ENCODE data around the gene TRAF3IP1.

Gene TRAF3IP1

DNA sequence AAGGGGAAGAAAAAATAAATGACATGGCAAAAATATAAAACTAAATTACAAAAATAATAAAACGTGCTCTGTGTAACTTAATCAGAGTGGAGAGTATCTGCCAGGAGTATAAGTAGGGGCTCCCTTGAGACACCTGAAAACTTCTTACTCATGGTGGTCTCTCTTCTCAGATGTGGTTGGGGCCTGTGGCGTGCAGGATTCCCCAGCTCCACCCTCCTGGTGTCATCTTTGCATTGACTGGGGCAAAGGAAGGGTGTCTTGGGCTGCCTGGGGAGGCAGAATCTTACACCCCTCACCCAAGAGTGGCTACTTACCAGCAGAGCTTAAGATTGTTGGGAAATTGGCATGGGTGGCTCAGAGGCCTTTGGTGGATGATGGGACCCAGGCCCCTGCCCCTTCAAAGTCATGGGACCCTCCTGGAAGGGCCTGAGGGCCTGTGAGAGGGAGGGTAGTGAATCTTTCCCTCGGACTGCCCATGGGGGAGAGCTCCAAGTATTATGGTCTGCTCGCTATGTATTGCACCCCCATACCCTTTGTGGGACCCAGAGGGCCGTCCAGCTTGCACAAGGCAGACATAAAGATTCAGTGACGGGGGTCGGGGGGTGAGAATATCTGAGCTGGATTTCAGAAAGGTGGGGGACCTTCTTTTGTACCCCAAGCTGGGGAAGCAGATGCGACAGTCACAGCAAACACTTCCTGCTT lies 6.9 kb upstream of the TRAF3IP1 start:
- TF ChIP-seq, protein P1, sequence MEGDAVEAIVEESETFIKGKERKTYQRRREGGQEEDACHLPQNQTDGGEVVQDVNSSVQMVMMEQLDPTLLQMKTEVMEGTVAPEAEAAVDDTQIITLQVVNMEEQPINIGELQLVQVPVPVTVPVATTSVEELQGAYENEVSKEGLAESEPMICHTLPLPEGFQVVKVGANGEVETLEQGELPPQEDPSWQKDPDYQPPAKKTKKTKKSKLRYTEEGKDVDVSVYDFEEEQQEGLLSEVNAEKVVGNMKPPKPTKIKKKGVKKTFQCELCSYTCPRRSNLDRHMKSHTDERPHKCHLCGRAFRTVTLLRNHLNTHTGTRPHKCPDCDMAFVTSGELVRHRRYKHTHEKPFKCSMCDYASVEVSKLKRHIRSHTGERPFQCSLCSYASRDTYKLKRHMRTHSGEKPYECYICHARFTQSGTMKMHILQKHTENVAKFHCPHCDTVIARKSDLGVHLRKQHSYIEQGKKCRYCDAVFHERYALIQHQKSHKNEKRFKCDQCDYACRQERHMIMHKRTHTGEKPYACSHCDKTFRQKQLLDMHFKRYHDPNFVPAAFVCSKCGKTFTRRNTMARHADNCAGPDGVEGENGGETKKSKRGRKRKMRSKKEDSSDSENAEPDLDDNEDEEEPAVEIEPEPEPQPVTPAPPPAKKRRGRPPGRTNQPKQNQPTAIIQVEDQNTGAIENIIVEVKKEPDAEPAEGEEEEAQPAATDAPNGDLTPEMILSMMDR (IDR thresholded peaks at IDR 0.05), result no peak
- Histone ChIP-seq H3K4me1 (ENCODE audit: control insufficient read depth in 1 of 2, insufficient read depth in 1 of 2, low read depth in 1 of 2, low read length in 1 of 2) (no peaks in the 10 kb centered on the region), H3K36me3 (no peaks in the 10 kb centered on the region), H3K4me3 (ENCODE audit: low read depth in 1 of 2, low read length in 1 of 2) (no peak overlapping the region), H3K9me3 (no peaks in the 10 kb centered on the region), H3K27me3 (peaks cover 29% of the 10 kb centered on the region), H3K27ac (no peak overlapping the region)

DNA sequence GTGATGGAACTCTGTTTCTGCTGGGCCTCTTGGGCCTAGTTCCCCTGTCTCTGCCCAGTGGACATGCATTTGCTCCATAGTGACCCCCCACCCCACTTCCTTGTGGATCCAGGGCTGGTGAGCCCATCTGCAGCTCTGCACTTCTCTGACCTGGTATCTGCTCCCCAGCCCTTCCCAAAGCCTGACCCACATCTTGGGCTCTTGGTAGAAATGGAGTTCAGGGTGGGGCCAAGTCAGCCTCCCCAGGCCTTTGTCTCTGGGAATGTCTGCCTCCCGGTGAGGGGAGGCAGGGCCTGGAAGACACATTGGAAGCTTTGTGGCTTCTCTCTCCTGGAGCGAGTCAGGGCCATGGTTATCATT lies 6.3 kb upstream of the TRAF3IP1 start:
- Histone ChIP-seq H3K4me3 (ENCODE audit: low read depth in 1 of 2, low read length in 1 of 2) (no peak overlapping the region), H3K4me1 (ENCODE audit: control insufficient read depth in 1 of 2, insufficient read depth in 1 of 2, low read depth in 1 of 2, low read length in 1 of 2) (no peaks in the 10 kb centered on the region), H3K9me3 (no peaks in the 10 kb centered on the region), H3K27me3 (peaks cover 34% of the 10 kb centered on the region), H3K36me3 (no peaks in the 10 kb centered on the region), H3K27ac (no peak overlapping the region)
- TF ChIP-seq, protein P1 (IDR thresholded peaks at IDR 0.05), result no peak

DNA sequence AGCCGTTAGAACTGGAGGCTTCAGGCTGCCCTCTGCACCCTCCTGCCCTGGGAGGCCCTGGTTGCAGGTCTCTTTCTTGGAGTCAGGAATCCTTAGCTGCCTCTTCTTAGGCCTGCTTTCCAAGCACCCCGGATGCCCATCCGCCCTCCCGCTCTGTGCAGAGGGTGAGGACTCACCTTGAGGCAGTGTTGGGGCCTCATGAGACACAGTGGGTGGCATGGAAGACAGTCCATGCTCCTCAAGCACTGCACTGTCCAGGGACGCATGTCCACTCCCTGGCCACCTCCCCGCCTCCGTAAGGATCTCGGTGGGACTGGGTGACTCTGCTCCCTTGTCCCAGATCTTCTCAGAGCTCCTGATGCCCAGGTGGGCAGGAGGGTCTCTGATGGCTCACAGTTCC lies 5.7 kb upstream of the TRAF3IP1 start:
- Histone ChIP-seq H3K27me3 (peaks cover 40% of the 10 kb centered on the region), H3K27ac (no peak overlapping the region), H3K9me3 (no peaks in the 10 kb centered on the region), H3K4me3 (ENCODE audit: low read depth in 1 of 2, low read length in 1 of 2) (no peak overlapping the region), H3K4me1 (ENCODE audit: control insufficient read depth in 1 of 2, insufficient read depth in 1 of 2, low read depth in 1 of 2, low read length in 1 of 2) (peaks cover 0 to under 1% of the 10 kb centered on the region in 2 experiments), H3K36me3 (no peaks in the 10 kb centered on the region)
- TF ChIP-seq, protein P1 (IDR thresholded peaks at IDR 0.05), result no peak

DNA sequence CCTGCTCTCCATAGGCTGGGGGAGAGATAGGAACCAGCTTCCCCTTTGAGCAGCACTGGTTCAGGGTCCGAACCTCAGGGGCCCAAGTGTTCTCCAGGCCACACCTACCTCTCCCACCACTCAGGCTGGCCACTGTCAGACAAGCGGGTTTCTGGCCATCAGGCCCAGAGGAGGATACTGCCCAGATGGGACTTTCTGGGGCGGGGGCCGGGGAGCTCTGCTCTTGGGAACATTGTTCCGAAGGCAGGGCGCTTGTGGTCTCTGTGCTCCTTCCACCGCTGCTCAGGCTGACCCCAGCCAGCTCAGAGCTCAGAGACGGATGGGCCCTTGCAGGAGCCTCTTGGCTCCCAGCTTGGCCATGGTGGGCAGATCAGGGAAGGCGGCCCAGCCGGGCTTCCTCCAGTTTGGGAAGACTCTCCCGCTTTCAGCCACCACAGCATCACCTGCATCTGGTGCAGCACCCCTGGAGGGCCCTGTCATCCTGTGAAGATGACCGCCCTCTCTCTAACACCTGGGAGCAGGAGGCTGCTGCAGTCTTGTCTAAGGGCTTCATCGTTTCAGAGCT lies 5.2 kb upstream of the TRAF3IP1 start:
- Histone ChIP-seq H3K4me3 (ENCODE audit: low read depth in 1 of 2, low read length in 1 of 2) (no peak overlapping the region), H3K36me3 (no peaks in the 10 kb centered on the region), H3K27ac (no peak overlapping the region), H3K27me3 (peaks cover 45% of the 10 kb centered on the region), H3K9me3 (no peaks in the 10 kb centered on the region), H3K4me1 (ENCODE audit: control insufficient read depth in 1 of 2, insufficient read depth in 1 of 2, low read depth in 1 of 2, low read length in 1 of 2) (peaks cover 5% of the 10 kb centered on the region in 2 experiments)
- TF ChIP-seq, protein P1 (IDR thresholded peaks at IDR 0.05), result no peak

DNA sequence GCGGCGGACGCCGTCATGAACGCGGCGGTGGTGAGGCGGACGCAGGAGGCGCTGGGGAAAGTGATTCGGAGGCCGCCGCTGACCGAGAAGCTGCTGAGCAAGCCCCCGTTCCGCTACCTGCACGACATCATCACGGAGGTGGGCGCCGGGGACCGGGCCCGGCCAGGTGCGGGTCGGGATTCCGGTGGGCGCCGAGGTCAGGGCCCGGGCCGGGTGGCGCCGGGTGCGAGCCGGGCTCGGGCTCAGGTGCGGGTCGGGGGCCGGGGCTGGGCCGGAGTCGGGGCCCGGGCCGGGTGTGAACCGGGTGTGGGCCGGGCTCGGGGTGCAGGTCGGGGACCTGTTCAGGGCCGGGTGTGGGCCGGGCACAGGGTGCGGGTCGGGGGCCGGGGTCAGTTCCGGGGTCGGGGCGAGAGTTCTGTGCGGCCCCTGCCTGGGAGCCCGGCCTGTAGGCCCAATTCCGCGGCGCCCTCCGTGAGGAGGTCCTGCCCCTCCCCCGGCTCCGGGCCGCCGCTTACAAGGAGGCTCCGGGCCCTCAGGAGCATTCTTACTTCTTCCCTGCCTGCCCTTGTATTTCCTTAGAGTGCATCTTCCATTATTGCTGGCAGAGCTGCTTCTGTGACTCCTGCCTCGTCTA lies 447 bp downstream of the TRAF3IP1 start:
- peak overlapping the region; percentile 63 to 67 for H3K4me3 ChIP-seq (ENCODE audit: low read depth in 1 of 2, low read length in 1 of 2)
- H3K27ac ChIP-seq, result no peak overlapping the region
- peaks cover 61% of the 10 kb centered on the region for H3K27me3 ChIP-seq
- H3K4me1 ChIP-seq (ENCODE audit: control insufficient read depth in 1 of 2, insufficient read depth in 1 of 2, low read depth in 1 of 2, low read length in 1 of 2), result peaks cover 11 to 12% of the 10 kb centered on the region in 2 experiments
- TF ChIP-seq, protein P1 (IDR thresholded peaks at IDR 0.05), result no peak
- no peaks in the 10 kb centered on the region for H3K9me3 ChIP-seq
- H3K36me3 ChIP-seq, result no peaks in the 10 kb centered on the region

Measured in neutrophil (primary cell).